Heart left ventricle (tissue), 16 donors: ENCODE results near the gene CLCN3. TPM values are rescaled to one million over a fixed set of nuclear protein-coding genes. Genes with fewer than 3 reads are reported as not detected.

Experiments used
- ATAC-seq, 4 donors: fragments of 200-7000 bp; cut with Tn5 transposase; one replicate each; pipeline ENCODE4 v1.9.1; 2020 to 2022; ENCODE audit warnings: moderate library complexity in 4 of 4, mild to moderate bottlenecking in 3 of 4, moderate number of reproducible peaks in 1 of 4
- DNase-seq, 5 donors: peaks; one replicate each; pipeline ENCODE4 v3.0.0-alpha.2; 2020
- H3K27ac ChIP-seq, 12 donors: fragments of 200-600 bp; sonication (generic) in 4 of 12; one replicate each; pipeline versions ENCODE4 v1.5.0 to v1.8.0; 2016 to 2022; ENCODE audit warnings: mild to moderate bottlenecking in 2 of 12
- H3K27me3 ChIP-seq, 9 donors: fragments of 200-600 bp; sonication (generic) in 2 of 9; one replicate each; pipeline versions ENCODE4 v1.5.1 to v1.8.0; 2016 to 2022; ENCODE audit warnings: mild to moderate bottlenecking in 3 of 9
- H3K36me3 ChIP-seq, 9 donors: fragments of 200-600 bp; sonication (generic) in 2 of 9; one replicate each; pipeline versions ENCODE4 v1.5.0 to v1.8.0; 2018 to 2022; ENCODE audit warnings: mild to moderate bottlenecking in 2 of 9
- H3K4me1 ChIP-seq, 12 donors: fragments of 200-600 bp; sonication (generic) in 4 of 12; one replicate each; pipeline versions ENCODE4 v1.5.0 to v1.8.0; 2016 to 2022; ENCODE audit warnings: mild to moderate bottlenecking in 3 of 12
- H3K4me3 ChIP-seq, 12 donors: fragments of 200-600 bp; sonication (generic) in 4 of 12; one replicate each; pipeline versions ENCODE4 v1.5.0 to v1.8.0; 2017 to 2022; ENCODE audit warnings: mild to moderate bottlenecking in 9 of 12, moderate library complexity in 4 of 12
- H3K9me3 ChIP-seq, 12 donors: fragments of 200-600 bp; sonication (generic) in 4 of 12; one replicate each; pipeline versions ENCODE4 v1.5.0 to v1.8.0; 2016 to 2022; ENCODE audit warnings: mild to moderate bottlenecking in 1 of 12
- POLR2A ChIP-seq, 2 donors: fragments of 450-650 bp; IDR thresholded peaks; one replicate each; pipeline ENCODE4 v1.6.1; 2017; ENCODE audit warnings: antibody characterized with exemption in 2 of 2, mild to moderate bottlenecking in 2 of 2, moderate library complexity in 2 of 2
- WGBS, 4 donors: extraction: QIAGEN DNeasy Blood & Tissue Kit in 2 of 4; methylation state at CpG; one replicate each; pipeline versions ENCODE4 v1.1.5 to v1.1.7; 2013 to 2018; 5-methylcytosine and 5-hydroxymethylcytosine counted together
- intact Hi-C, 10 donors: fragments of 100-400 bp; cut with DNase I; formaldehyde crosslinking; loops; one replicate each; pipeline versions ENCODE4 v1.11.1 to v1.14.2; 2022
- polyA plus RNA-seq, 2 donors: library from polyadenylated mRNA; stranded (reverse); fragments of 200-250 nt; gene quantifications; one replicate each; pipeline ENCODE4 v1.2.3, GENCODE V29; 2013
- total RNA-seq, 9 donors: library from RNA; depleted of rRNA in 2 of 9; stranded (reverse); fragments of >200 nt in 2 of 9; fragmentation: NEBNext Ultra II Directional in 3 of 9; extraction: Animal tissue kit (Norgen Biotek cat#: 25700) in 3 of 9; gene quantifications; one replicate each; pipeline versions ENCODE4 v1.1.0 to v1.2.4, GENCODE V29; 2016 to 2023
- TF ChIP-seq, protein P1 (sequence below), 12 donors: fragments of 200-600 bp; sonication (generic) in 4 of 12; IDR thresholded peaks; one replicate each; pipeline versions ENCODE4 v1.5.0 to v1.8.0; 2018 to 2022; ENCODE audit warnings: antibody characterized with exemption in 12 of 12, mild to moderate bottlenecking in 5 of 12
- donor health status: ischemic (EF 13 %, LVEDD 7.1; RV severe dilation, severe dysfunction).
- donor health status: healthy with polysubstance abuse.
- donor health status: DM: no; HTN: yes; CAD: no.
- donor health status: DM: no; HTN: no; CAD: no.
- donor health status: ischemic (EF 25% LVEDD 6.9; RV normal size, moderate dysfunction).
- donor health status: ischemic (EF 25% LVEDD 5.7; RV mildly dilated, moderate dysfunction).
- donor health status: healthy.
- donor health status: DM: yes; HTN: yes; CAD: no.
- donor health status: ischemic (EF 35%, LVEDD 5.7; RV mildly dilated, moderate dysfunction).
- donor health status: nonischemic (EF 11% LVEDD 7.7; RV severe dilation, severe dysfunction).
- donor health status: DM: yes; HTN: yes; CAD: no.
- donor health status: PGD.
- donor health status: ischemic (EF 29% LVEDD 5.4; RV normal size, mild dysfunction).
- donor health status: nonischemic (EF 23%, LVEDD 6.1; RV moderate dilation, normal function).

Gene CLCN3
- total and polyA plus RNA-seq, 11 donors: 17.4 to 86.2 (median 57.4) TPM

DNA sequence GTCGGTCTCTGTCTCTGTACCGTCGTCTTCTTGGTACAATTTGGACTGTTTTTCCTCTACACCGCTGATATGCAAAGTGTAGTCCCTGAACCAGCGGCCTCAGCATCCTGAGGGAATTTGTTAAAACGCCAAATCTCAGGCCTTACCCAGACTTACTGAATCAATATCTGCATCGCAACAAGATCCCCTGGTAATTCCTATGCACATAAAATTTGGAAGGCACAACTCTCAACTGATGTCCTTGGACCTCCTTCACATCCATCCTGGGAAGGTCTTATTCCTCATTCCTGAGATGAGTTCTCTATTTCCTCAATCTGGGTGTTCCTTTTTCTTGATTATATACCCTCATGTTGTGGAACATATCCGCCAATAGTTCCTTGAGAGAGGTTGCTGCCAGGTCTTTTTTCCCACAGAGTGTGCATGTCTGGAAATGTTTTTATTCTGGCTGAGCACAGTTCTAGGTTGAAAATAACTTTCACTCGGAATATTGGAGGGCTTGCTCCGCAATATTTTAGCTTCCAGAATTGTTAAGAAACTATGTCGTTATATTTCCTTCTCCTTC, 138.1 kb downstream of the CLCN3 start:
- Histone ChIP-seq H3K27ac (peak overlapping the region in 9 of 12 donors; percentile 32 to 84 (median 64)), H3K9me3 (no peaks in the 10 kb centered on the region), H3K36me3 (peaks cover 0 to 2% (median under 1%) of the 10 kb centered on the region in 9 donors), H3K4me3 (peak overlapping the region in 10 of 12 donors; percentile 59 to 92 (median 91)), H3K27me3 (no peaks in the 10 kb centered on the region), H3K4me1 (peaks cover 4 to 26% (median 15%) of the 10 kb centered on the region in 12 donors)
- WGBS, 4 donors: 36 to 50% (median 49%) methylated on average over 11 of the region's 11 CpGs
- ATAC-seq: peak in 1 of 4 donors; percentile 15
- intact Hi-C loops: loop anchor here in 4 of 10 donors (2.0 to 10.0 kb wide), 4 partner anchors 138 to 146 kb away; partner anchors contain the start of genes NEK1 (in 3 of the 4) and CLCN3 (in 1 of the 4)
- DNase-seq: no peak
- TF ChIP-seq, protein P1, sequence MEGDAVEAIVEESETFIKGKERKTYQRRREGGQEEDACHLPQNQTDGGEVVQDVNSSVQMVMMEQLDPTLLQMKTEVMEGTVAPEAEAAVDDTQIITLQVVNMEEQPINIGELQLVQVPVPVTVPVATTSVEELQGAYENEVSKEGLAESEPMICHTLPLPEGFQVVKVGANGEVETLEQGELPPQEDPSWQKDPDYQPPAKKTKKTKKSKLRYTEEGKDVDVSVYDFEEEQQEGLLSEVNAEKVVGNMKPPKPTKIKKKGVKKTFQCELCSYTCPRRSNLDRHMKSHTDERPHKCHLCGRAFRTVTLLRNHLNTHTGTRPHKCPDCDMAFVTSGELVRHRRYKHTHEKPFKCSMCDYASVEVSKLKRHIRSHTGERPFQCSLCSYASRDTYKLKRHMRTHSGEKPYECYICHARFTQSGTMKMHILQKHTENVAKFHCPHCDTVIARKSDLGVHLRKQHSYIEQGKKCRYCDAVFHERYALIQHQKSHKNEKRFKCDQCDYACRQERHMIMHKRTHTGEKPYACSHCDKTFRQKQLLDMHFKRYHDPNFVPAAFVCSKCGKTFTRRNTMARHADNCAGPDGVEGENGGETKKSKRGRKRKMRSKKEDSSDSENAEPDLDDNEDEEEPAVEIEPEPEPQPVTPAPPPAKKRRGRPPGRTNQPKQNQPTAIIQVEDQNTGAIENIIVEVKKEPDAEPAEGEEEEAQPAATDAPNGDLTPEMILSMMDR (IDR thresholded peaks at IDR 0.05): no peak
- no peak for TF ChIP-seq POLR2A (IDR thresholded peaks at IDR 0.05)

DNA sequence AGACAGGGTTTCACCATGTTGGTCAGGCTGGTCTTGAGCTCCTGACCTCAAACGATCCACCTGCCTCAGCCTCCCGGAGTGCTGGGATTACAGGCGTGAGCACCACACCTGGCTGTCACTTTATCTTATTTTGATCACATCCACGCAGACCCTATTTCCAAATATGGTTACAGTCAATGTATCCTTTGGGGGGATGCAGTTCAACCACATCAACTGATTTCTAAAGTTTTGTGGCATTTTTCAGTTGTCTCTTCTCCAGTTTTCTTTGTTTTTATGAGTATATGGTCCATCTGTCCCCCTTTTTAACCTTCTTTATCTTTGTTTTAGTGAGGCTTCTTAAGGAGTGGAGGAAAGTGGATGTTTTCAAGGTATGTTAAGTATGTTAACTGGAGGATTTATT, 141.5 kb downstream of the CLCN3 start:
- Histone ChIP-seq H3K27me3 (no peaks in the 10 kb centered on the region), H3K4me1 (peaks cover 0 to 15% (median 6%) of the 10 kb centered on the region in 12 donors), H3K4me3 (no peak overlapping the region), H3K36me3 (no peaks in the 10 kb centered on the region), H3K9me3 (no peaks in the 10 kb centered on the region), H3K27ac (no peak overlapping the region)
- ATAC-seq (no peak), DNase-seq (no peak)
- intact Hi-C loops: loop anchor here in 1 of 10 donors (5.0 kb wide), 1 partner anchor 265 kb away; the partner anchor contains the start of gene MFAP3L
- TF ChIP-seq POLR2A (IDR thresholded peaks at IDR 0.05): no peak
- TF ChIP-seq, protein P1 (IDR thresholded peaks at IDR 0.05): no peak
- 52 to 70% (median 61%) methylated on average over 4 of the region's 4 CpGs for WGBS, 4 donors

DNA sequence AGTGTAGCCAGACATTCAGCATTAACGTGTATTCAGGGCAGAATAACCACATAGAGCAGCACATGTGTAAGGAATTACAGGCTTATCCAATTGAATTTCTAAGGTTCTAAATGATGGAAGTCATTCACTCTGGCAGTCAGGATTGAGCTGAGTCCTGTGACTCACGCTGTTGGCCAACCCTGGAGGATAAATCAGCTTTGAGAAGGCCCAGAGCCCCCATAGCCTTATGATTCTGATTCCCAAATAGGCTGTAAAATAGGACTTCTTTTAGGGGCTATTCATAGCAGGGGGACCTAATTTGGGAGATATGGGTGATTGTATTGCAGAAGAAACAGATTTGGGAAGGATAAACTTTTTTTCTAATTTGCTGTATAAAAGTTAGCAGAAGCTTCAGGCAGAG, 145.5 kb downstream of the CLCN3 start:
- intact Hi-C loops: no loop called here
- Histone ChIP-seq H3K9me3 (peaks cover 0 to 7% (median 0%) of the 10 kb centered on the region in 12 donors), H3K27me3 (no peaks in the 10 kb centered on the region), H3K4me1 (no peaks in the 10 kb centered on the region), H3K4me3 (no peak overlapping the region), H3K36me3 (no peaks in the 10 kb centered on the region), H3K27ac (no peak overlapping the region)
- DNase-seq: no peak
- TF ChIP-seq, protein P1 (IDR thresholded peaks at IDR 0.05): no peak
- TF ChIP-seq POLR2A (IDR thresholded peaks at IDR 0.05): no peak
- 77 to 84% (median 80%) methylated on average over 2 of the region's 2 CpGs for WGBS, 4 donors
- no peak for ATAC-seq

DNA sequence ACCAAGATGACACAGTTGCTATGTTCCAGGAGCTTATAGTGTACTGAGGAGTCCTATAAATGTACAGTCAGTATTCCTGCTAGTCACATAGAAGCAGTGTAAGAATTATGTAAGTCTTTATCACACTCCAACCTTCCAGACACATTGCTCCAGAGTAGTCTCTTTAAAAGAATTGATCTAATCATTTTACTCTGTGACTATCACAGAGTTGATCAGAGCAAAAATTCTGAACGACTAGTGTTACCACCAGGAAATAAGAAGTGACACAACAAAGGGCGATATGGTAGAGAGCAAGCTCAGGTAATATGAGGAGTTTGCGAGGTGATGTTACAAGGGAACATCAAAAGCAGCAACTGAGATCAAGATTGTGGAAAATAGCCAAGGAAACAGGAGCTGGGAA, 146.4 kb downstream of the CLCN3 start:
- H3K27me3 ChIP-seq: no peaks in the 10 kb centered on the region
- no peaks in the 10 kb centered on the region for H3K4me1 ChIP-seq
- intact Hi-C loops: no loop called here
- DNase-seq (no peak), ATAC-seq (no peak)
- no peaks in the 10 kb centered on the region for H3K36me3 ChIP-seq
- 80 to 84% (median 82%) methylated on average over 3 of the region's 3 CpGs for WGBS, 4 donors
- no peak overlapping the region for H3K27ac ChIP-seq
- no peak overlapping the region for H3K4me3 ChIP-seq
- H3K9me3 ChIP-seq: peaks cover 0 to 7% (median 0%) of the 10 kb centered on the region in 12 donors
- TF ChIP-seq POLR2A (IDR thresholded peaks at IDR 0.05): no peak
- TF ChIP-seq, protein P1 (IDR thresholded peaks at IDR 0.05): no peak
